NK-92 treated with Interleukin-12 subunit alpha and Interleukin-12 subunit beta, amount 100 ng/mL, for 24 hours (cell line): ENCODE data around the gene ACP6.
A peak's percentile ranks its signal among the peaks of the same experiment; 100 is the strongest.
"Not testable (repeated sequence)": the region's sequence is repeated elsewhere in the genome, so short reads cannot be mapped to it uniquely, and the experiment has no call there.

Source experiments
- DNase-seq: peaks from one replicate; lab custom pipeline; 2025; lab: John Stamatoyannopoulos, UW

ACP6 gene

GRCh38 chr1:147670319-147671001 lies at the start of gene ACP6:
Gene ACP6 (minus strand): TSS chr1:147670524. CDS start chr1:147670048, 476 bp downstream.
- peak; percentile 74 for DNase-seq

GRCh38 chr1:147719711-147720225 lies 49.4 kb upstream of the ACP6 start:
- no peak for DNase-seq

GRCh38 chr1:147719029-147719698 lies 48.8 kb upstream of the ACP6 start:
- no peak for DNase-seq

GRCh38 chr1:147717706-147718097 lies 47.4 kb upstream of the ACP6 start:
- DNase-seq: no peak

GRCh38 chr1:147717051-147717705 lies 46.9 kb upstream of the ACP6 start:
- DNase-seq: no peak

- DNase-seq: no peak
These were observed 42.3 kb upstream of the ACP6 start for GRCh38 chr1:147712605-147713004.

- peak; percentile 9 for DNase-seq
These were observed 30.0 kb upstream of the ACP6 start for GRCh38 chr1:147700042-147701006.

GRCh38 chr1:147699686-147700041 lies 29.3 kb upstream of the ACP6 start:
- DNase-seq: no peak

GRCh38 chr1:147683163-147683763 lies 12.9 kb upstream of the ACP6 start:
- DNase-seq: no peak

GRCh38 chr1:147680608-147681235 lies 10.4 kb upstream of the ACP6 start:
- not testable (repeated sequence) for DNase-seq

- not testable (repeated sequence) for DNase-seq
These were observed 7.4 kb upstream of the ACP6 start for GRCh38 chr1:147677681-147678080.

- DNase-seq: no peak
These were observed 6.2 kb upstream of the ACP6 start for GRCh38 chr1:147676311-147677085.

GRCh38 chr1:147673816-147674215 lies 3.5 kb upstream of the ACP6 start:
- DNase-seq: no peak

GRCh38 chr1:147673406-147673805 lies 3.1 kb upstream of the ACP6 start:
- DNase-seq: no peak

GRCh38 chr1:147669469-147670318 lies 630 bp downstream of the ACP6 start:
- no peak for DNase-seq

- DNase-seq: no peak
These were observed 4.8 kb downstream of the ACP6 start for GRCh38 chr1:147665521-147665920.

GRCh38 chr1:147664206-147664605 lies 6.1 kb downstream of the ACP6 start:
- DNase-seq: no peak

GRCh38 chr1:147654511-147654910 lies 15.8 kb downstream of the ACP6 start:
- DNase-seq: no peak

- no peak for DNase-seq
These were observed 18.0 kb downstream of the ACP6 start for GRCh38 chr1:147652306-147652705.
